HEK293T (cell line): ENCODE measurements around the gene VSX2.

Experiments
- BHLHE40 ChIP-seq: fragments of 450-650 bp; IDR thresholded peaks from 2 replicates; pipeline ENCODE4 v1.6.1; 2016; ENCODE audit warnings: mild to moderate bottlenecking, moderate library complexity, borderline replicate concordance
- ELF4 ChIP-seq: fragments of 450-650 bp; IDR thresholded peaks from 2 replicates; pipeline ENCODE4 v1.6.1; 2017; ENCODE audit warnings: antibody characterized with exemption
- FOXK2 ChIP-seq: fragments of 450-650 bp; IDR thresholded peaks from 2 replicates; pipeline ENCODE4 v1.6.1; 2016; ENCODE audit warnings: mild to moderate bottlenecking
- FOXM1 ChIP-seq: fragments of 450-650 bp; IDR thresholded peaks from 2 replicates; pipeline ENCODE4 v1.6.1; 2017; ENCODE audit warnings: mild to moderate bottlenecking, borderline replicate concordance
- HDGF ChIP-seq: fragments of 450-650 bp; IDR thresholded peaks from 2 replicates; pipeline ENCODE4 v1.6.1; 2017; ENCODE audit warnings: antibody characterized with exemption, borderline replicate concordance
- LEF1 ChIP-seq: fragments of 450-650 bp; IDR thresholded peaks from 2 replicates; pipeline ENCODE4 v1.6.1; 2017; ENCODE audit warnings: mild to moderate bottlenecking, borderline replicate concordance
- SP1 ChIP-seq: fragments of 450-650 bp; IDR thresholded peaks from 2 replicates; pipeline ENCODE4 v1.6.1; 2017
- SUZ12 ChIP-seq: fragments of 450-650 bp; IDR thresholded peaks from 2 replicates; pipeline ENCODE4 v1.6.1; 2016; ENCODE audit warnings: mild to moderate bottlenecking
- TARDBP ChIP-seq: fragments of 450-650 bp; IDR thresholded peaks from 2 replicates; pipeline ENCODE4 v1.6.1; 2016
- ZNF384 ChIP-seq: fragments of 450-650 bp; IDR thresholded peaks from 2 replicates; pipeline ENCODE4 v1.6.1; 2016

DNA sequence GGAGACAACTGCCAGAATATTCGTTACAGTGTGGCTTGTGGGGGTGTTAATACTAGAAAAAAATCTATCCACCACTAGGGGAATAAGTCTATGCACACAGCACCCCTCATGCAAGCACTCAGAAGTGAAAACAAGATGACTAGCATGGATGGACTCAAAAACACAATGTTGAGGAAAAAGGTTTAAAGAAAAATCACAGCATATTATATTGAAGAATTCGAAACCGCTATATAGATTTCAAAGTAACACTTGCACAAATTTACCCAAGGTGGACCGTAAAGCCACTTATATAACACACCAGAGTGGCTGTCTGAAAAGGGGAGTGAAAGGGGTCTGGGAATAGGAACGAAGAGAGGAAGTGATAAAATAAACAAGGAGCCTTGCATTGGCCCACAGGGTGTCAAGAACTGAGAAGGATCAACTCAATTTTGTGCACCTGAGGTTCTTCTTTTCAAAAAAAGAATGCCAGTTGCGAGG lies 62.9 kb downstream of the VSX2 start:
- TF ChIP-seq ZNF384 = no peak
- TF ChIP-seq FOXK2 = no peak
- no peak for TF ChIP-seq LEF1
- no peak for TF ChIP-seq SUZ12
- TF ChIP-seq BHLHE40 = no peak
- TF ChIP-seq SP1 = no peak
- no peak for TF ChIP-seq HDGF
- no peak for TF ChIP-seq FOXM1
- no peak for TF ChIP-seq ELF4
- TF ChIP-seq TARDBP = no peak
